ENCODE measurements around the gene FIBIN. TPM values are rescaled to one million over a fixed set of nuclear protein-coding genes. Genes with fewer than 3 reads are reported as not detected.
"Not testable (repeated sequence)": the region's sequence is repeated elsewhere in the genome, so short reads cannot be mapped to it uniquely, and the experiment has no call there.

FIBIN gene
- polyA plus RNA-seq, 1 donor from 2014 or later, result not detected

DNA sequence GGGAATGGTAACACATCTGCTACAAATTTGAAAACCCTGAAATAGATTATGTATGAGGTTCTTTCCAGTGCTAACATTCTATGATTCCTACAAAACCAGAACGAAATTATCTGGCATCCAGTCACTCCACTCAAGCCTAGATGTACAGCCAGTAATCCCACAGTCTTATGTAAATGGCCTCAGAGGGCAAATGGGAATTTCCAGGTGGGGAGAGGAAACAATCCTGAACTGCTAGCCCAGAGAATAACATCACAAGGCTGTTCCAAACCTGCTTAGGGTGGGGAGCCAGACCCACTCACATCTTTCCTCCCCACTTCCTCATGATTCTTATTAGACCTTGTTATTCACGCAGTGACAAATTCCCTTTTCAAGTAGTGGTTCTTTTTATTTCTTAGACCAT is 3.5 kb downstream of the FIBIN start:
- Histone ChIP-seq H3K9me3 (ENCODE audit: low read length) (no peaks in the 10 kb centered on the region), H3K36me3 (ENCODE audit: insufficient read depth, low read length) (no peaks in the 10 kb centered on the region), H3K27me3 (ENCODE audit: insufficient read depth, low read depth, low read length) (no peaks in the 10 kb centered on the region), H3K4me3 (ENCODE audit: low read length) (no peak overlapping the region), H3K27ac (ENCODE audit: low read length) (no peak overlapping the region), H3K4me2 (ENCODE audit: low read length) (no peak overlapping the region), H3F3A (ENCODE audit: insufficient read depth, low read length, poor library complexity, severe bottlenecking) (no peaks in the 10 kb centered on the region), H2AFZ (ENCODE audit: low read depth, low read length) (no peak overlapping the region), H4K20me1 (ENCODE audit: insufficient read depth) (no peaks in the 10 kb centered on the region), H3K9me2 (ENCODE audit: insufficient read depth, low read length) (no peaks in the 10 kb centered on the region), H3K9ac (ENCODE audit: low read length) (no peak overlapping the region), H3K79me2 (replicated peaks; ENCODE audit: insufficient read depth, low read length) (no peaks in the 10 kb centered on the region)
- no peak for TF ChIP-seq MXI1 (conservative IDR thresholded peaks at IDR 0.05; ENCODE audit: poor library complexity, severe bottlenecking)
- no peak for TF ChIP-seq EZH2 (IDR thresholded peaks at IDR 0.05; ENCODE audit: borderline replicate concordance, insufficient read depth, low read length, poor library complexity, severe bottlenecking)
- TF ChIP-seq, protein P1, sequence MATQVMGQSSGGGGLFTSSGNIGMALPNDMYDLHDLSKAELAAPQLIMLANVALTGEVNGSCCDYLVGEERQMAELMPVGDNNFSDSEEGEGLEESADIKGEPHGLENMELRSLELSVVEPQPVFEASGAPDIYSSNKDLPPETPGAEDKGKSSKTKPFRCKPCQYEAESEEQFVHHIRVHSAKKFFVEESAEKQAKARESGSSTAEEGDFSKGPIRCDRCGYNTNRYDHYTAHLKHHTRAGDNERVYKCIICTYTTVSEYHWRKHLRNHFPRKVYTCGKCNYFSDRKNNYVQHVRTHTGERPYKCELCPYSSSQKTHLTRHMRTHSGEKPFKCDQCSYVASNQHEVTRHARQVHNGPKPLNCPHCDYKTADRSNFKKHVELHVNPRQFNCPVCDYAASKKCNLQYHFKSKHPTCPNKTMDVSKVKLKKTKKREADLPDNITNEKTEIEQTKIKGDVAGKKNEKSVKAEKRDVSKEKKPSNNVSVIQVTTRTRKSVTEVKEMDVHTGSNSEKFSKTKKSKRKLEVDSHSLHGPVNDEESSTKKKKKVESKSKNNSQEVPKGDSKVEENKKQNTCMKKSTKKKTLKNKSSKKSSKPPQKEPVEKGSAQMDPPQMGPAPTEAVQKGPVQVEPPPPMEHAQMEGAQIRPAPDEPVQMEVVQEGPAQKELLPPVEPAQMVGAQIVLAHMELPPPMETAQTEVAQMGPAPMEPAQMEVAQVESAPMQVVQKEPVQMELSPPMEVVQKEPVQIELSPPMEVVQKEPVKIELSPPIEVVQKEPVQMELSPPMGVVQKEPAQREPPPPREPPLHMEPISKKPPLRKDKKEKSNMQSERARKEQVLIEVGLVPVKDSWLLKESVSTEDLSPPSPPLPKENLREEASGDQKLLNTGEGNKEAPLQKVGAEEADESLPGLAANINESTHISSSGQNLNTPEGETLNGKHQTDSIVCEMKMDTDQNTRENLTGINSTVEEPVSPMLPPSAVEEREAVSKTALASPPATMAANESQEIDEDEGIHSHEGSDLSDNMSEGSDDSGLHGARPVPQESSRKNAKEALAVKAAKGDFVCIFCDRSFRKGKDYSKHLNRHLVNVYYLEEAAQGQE (IDR thresholded peaks at IDR 0.05; ENCODE audit: borderline replicate concordance), result no peak
- TF ChIP-seq TAF1 (IDR thresholded peaks at IDR 0.05; ENCODE audit: low read depth), result no peak
- TF ChIP-seq, protein P2, sequence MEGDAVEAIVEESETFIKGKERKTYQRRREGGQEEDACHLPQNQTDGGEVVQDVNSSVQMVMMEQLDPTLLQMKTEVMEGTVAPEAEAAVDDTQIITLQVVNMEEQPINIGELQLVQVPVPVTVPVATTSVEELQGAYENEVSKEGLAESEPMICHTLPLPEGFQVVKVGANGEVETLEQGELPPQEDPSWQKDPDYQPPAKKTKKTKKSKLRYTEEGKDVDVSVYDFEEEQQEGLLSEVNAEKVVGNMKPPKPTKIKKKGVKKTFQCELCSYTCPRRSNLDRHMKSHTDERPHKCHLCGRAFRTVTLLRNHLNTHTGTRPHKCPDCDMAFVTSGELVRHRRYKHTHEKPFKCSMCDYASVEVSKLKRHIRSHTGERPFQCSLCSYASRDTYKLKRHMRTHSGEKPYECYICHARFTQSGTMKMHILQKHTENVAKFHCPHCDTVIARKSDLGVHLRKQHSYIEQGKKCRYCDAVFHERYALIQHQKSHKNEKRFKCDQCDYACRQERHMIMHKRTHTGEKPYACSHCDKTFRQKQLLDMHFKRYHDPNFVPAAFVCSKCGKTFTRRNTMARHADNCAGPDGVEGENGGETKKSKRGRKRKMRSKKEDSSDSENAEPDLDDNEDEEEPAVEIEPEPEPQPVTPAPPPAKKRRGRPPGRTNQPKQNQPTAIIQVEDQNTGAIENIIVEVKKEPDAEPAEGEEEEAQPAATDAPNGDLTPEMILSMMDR (IDR thresholded peaks at IDR 0.05; ENCODE audit: poor library complexity, severe bottlenecking), result no peak
- TF ChIP-seq EP300 (conservative IDR thresholded peaks at IDR 0.05; ENCODE audit: poor library complexity, severe bottlenecking), result no peak
- no peak for TF ChIP-seq SMC3 (conservative IDR thresholded peaks at IDR 0.05; ENCODE audit: poor library complexity)
- no peak for TF ChIP-seq POLR2AphosphoS5 (IDR thresholded peaks at IDR 0.05)
- no peak for TF ChIP-seq RAD21 (conservative IDR thresholded peaks at IDR 0.05)

- not testable (repeated sequence) for H4K20me1 ChIP-seq (ENCODE audit: insufficient read depth); H3F3A ChIP-seq (ENCODE audit: insufficient read depth, low read length, poor library complexity, severe bottlenecking); H3K27me3 ChIP-seq (ENCODE audit: insufficient read depth, low read depth, low read length); H2AFZ ChIP-seq (ENCODE audit: low read depth, low read length); H3K9me2 ChIP-seq (ENCODE audit: insufficient read depth, low read length); H3K4me2 ChIP-seq (ENCODE audit: low read length); H3K9me3 ChIP-seq (ENCODE audit: low read length); H3K79me2 ChIP-seq (replicated peaks; ENCODE audit: insufficient read depth, low read length); H3K36me3 ChIP-seq (ENCODE audit: insufficient read depth, low read length); H3K27ac ChIP-seq (ENCODE audit: low read length); H3K9ac ChIP-seq (ENCODE audit: low read length); H3K4me3 ChIP-seq (ENCODE audit: low read length)
These were observed 7.3 kb downstream of the FIBIN start for GRCh38 chr11:27001136-27001730.

DNA sequence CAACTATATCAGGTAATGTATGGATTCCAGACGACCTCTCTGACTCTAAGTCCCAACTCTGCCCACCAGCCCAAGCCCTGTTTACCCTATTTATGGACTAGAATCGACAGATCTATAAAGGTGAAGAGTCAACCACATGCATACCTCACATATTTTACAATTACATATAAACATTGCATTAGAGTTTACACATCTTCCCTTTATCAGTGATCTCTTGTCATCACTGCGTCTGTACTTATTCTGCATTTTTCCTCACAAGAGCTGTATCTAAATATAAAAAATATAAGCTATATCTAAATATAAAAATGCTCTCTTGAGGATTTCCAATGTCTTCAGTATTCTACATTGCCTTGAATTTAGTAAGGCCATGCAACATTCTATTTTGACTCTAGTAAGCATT is 8.5 kb downstream of the FIBIN start:
- no peaks in the 10 kb centered on the region for H3K9me3 ChIP-seq (ENCODE audit: low read length)
- H3K4me3 ChIP-seq (ENCODE audit: low read length), result no peak overlapping the region
- no peak overlapping the region for H2AFZ ChIP-seq (ENCODE audit: low read depth, low read length)
- H3K27ac ChIP-seq (ENCODE audit: low read length), result no peak overlapping the region
- no peaks in the 10 kb centered on the region for H3K36me3 ChIP-seq (ENCODE audit: insufficient read depth, low read length)
- H3K9ac ChIP-seq (ENCODE audit: low read length), result no peak overlapping the region
- no peaks in the 10 kb centered on the region for H3F3A ChIP-seq (ENCODE audit: insufficient read depth, low read length, poor library complexity, severe bottlenecking)
- H3K79me2 ChIP-seq (replicated peaks; ENCODE audit: insufficient read depth, low read length), result no peaks in the 10 kb centered on the region
- H4K20me1 ChIP-seq (ENCODE audit: insufficient read depth), result no peaks in the 10 kb centered on the region
- H3K27me3 ChIP-seq (ENCODE audit: insufficient read depth, low read depth, low read length), result no peaks in the 10 kb centered on the region
- no peak overlapping the region for H3K4me2 ChIP-seq (ENCODE audit: low read length)
- no peak for TF ChIP-seq SMC3 (conservative IDR thresholded peaks at IDR 0.05; ENCODE audit: poor library complexity)
- no peak for TF ChIP-seq EP300 (conservative IDR thresholded peaks at IDR 0.05; ENCODE audit: poor library complexity, severe bottlenecking)
- no peak for TF ChIP-seq RAD21 (conservative IDR thresholded peaks at IDR 0.05)
- TF ChIP-seq TAF1 (IDR thresholded peaks at IDR 0.05; ENCODE audit: low read depth), result no peak
- no peak for TF ChIP-seq POLR2AphosphoS5 (IDR thresholded peaks at IDR 0.05)
- no peak for TF ChIP-seq MXI1 (conservative IDR thresholded peaks at IDR 0.05; ENCODE audit: poor library complexity, severe bottlenecking)
- TF ChIP-seq, protein P2 (IDR thresholded peaks at IDR 0.05; ENCODE audit: poor library complexity, severe bottlenecking), result no peak
- no peak for TF ChIP-seq EZH2 (IDR thresholded peaks at IDR 0.05; ENCODE audit: borderline replicate concordance, insufficient read depth, low read length, poor library complexity, severe bottlenecking)
- TF ChIP-seq, protein P1 (IDR thresholded peaks at IDR 0.05; ENCODE audit: borderline replicate concordance), result no peak
- H3K9me2 ChIP-seq (ENCODE audit: insufficient read depth, low read length), result no peaks in the 10 kb centered on the region
